RWPE1 (cell line): ENCODE results near the gene WDR91.
"Not testable (repeated sequence)": the region's sequence is repeated elsewhere in the genome, so short reads cannot be mapped to it uniquely, and the experiment has no call there.

Source experiments
- CTCF ChIA-PET: fragments of 350-600 bp; sonication (Branson Sonifier 250); formaldehyde crosslinking; extraction: SDS; loops from one replicate; lab custom pipeline; 2021; lab: Yijun Ruan, JAX
- POLR2A ChIA-PET: fragments of 400-600 bp; formaldehyde crosslinking; extraction: SDS; loops from one replicate; lab custom pipeline; 2020; ENCODE audit warnings: antibody characterized with exemption; ENCODE audit not compliant: low non-redundant PET; lab: Yijun Ruan, JAX
- DNase-seq: peaks from one replicate; pipeline ENCODE4 v3.0.0; 2012; ENCODE audit warnings: low spot score
- H3K27ac ChIP-seq: fragments of 450-650 bp; 2 replicates; pipeline ENCODE4 v1.5.1; 2017
- TF ChIP-seq, protein P1 (sequence below): fragments of 450-650 bp; conservative IDR thresholded peaks from 2 replicates; pipeline ENCODE4 v1.5.1; 2017; ENCODE audit warnings: low read depth, mild to moderate bottlenecking

WDR91 gene

DNA sequence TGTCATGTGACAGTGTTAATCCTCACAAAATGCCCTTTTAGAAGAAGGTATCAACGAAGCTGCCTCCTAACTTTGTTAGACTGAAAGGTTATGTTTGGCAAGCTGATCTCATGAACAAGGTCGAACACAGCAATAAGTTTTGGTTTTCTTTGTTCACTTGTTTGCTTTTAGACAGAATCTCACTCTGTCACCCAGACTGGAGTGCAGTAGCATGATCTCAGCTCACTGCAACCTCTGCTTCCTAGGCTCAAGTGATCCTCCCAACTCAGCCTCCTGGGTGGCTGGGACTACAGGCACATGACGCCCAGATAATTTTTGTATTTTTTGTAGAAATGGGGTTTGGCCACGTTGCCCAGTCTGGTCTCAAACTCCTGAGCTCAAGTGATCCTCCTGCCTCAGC, 23.4 kb upstream of the WDR91 start:
- ChIA-PET CTCF (interaction anchor here (1.1 kb wide), 1 partner anchor 15 kb away, joined by 3 read pairs; no protein-coding TSS in a partner anchor), POLR2A (no interaction called here)
- DNase-seq = no peak
- TF ChIP-seq, protein P1, sequence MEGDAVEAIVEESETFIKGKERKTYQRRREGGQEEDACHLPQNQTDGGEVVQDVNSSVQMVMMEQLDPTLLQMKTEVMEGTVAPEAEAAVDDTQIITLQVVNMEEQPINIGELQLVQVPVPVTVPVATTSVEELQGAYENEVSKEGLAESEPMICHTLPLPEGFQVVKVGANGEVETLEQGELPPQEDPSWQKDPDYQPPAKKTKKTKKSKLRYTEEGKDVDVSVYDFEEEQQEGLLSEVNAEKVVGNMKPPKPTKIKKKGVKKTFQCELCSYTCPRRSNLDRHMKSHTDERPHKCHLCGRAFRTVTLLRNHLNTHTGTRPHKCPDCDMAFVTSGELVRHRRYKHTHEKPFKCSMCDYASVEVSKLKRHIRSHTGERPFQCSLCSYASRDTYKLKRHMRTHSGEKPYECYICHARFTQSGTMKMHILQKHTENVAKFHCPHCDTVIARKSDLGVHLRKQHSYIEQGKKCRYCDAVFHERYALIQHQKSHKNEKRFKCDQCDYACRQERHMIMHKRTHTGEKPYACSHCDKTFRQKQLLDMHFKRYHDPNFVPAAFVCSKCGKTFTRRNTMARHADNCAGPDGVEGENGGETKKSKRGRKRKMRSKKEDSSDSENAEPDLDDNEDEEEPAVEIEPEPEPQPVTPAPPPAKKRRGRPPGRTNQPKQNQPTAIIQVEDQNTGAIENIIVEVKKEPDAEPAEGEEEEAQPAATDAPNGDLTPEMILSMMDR = no peak
- H3K27ac ChIP-seq = no peak overlapping the region

DNA sequence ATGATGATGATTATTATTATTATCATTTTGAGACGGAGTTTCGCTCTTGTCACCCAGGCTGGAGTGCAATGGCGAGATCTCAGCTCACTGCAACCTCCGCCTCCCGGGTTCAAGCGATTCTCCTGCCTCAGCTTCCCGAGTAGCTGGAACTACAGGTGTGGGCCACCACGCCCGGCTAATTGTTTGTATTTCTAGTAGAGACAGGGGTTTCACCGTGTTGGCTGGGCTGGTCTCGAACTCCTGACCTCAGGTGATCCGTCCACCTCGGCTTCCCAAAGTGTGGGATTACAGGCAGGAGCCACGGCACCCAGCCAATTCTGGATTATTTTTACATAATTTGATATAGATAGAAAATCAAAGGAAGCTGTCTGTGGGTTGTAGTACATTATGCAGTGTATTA, 22.8 kb upstream of the WDR91 start:
- CTCF ChIA-PET = interaction anchor here (1.1 kb wide), 1 partner anchor 14 kb away, joined by 3 read pairs; no protein-coding TSS in a partner anchor
- H3K27ac ChIP-seq, DNase-seq, POLR2A ChIA-PET: not testable (repeated sequence)

DNA sequence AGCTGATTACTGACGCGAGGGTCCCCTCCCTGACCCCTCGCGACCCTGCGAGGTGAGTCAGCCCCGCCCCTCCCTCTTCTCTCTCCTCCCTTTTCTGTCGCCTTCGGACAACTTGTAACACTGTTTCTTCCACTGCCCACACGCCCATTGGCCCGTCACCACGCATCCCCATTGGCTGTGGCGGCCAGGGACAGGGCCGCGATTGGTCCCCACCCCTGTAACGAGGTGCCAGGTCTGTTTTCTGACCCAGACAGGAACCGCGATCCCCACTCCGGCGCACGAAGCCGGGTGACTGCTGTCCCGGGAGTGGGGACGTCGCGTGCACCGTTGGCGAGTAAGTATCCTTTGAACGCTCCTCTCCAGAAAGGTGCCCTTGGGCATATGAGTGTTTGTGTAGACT, 22.2 kb upstream of the WDR91 start, which contains the start of gene STRA8:
Gene STRA8 (plus strand): TSS at position 269 of the 400 bp plus-strand sequence. CDS start 6,687 bp downstream, outside the sequence.
- TF ChIP-seq, protein P1 = no peak
- no peak within 1 kb of the TSS for H3K27ac ChIP-seq
- POLR2A ChIA-PET = no interaction called here
- DNase-seq = no peak
- CTCF ChIA-PET = interaction anchor here (0.6 kb wide), 1 partner anchor 108 kb away, joined by 3 read pairs; no protein-coding TSS in a partner anchor

DNA sequence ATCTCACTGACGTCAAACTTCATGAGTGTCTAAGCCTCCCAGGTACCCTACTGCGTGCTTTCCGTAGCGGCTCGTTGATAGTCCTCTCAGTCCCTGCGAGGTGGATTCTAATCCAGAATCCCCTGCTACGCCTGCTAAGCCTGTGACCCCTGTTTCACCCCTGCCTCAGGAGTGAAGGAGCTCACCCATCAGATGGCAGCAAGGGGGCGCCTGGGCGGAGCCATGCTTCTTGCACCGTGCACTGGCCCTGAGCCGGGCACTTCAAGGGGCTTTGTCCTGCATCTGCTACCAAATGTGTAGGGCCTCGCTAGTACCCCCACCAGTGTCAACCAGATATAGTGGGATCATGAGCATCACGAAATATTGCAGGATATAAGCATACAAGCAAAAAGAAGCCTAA, 21.4 kb upstream of the WDR91 start:
- ChIA-PET POLR2A (no interaction called here), CTCF (interaction anchor here (0.7 kb wide), 1 partner anchor 1151 kb away, joined by 3 read pairs; no protein-coding TSS in a partner anchor)
- no peak overlapping the region for H3K27ac ChIP-seq
- DNase-seq = no peak
- TF ChIP-seq, protein P1 = peak; percentile 26; the same call in 1 of the 2 replicates

DNA sequence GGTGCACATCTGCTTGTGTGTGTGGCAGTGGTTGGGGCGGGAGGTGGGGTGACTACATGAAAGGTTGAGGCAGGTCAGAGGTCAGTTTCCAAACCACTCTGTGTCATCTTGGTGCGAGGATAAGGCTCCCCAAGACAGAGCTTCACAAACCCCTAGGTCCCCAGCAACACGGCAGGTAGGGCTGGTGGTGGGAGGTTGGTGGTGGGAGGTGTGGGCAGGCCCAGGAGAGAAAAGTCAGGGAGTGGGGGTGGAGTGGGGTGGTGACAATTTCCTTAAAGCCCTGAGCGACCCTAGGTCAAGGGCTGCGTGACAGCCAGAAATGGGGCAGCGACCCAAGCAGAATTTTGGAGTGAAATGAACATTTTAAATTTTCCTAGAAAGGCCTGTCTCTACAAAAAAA, 20.8 kb upstream of the WDR91 start:
- no peak overlapping the region for H3K27ac ChIP-seq
- POLR2A ChIA-PET = no interaction called here
- no peak for DNase-seq
- CTCF ChIA-PET = no interaction called here
- TF ChIP-seq, protein P1 = no peak

DNA sequence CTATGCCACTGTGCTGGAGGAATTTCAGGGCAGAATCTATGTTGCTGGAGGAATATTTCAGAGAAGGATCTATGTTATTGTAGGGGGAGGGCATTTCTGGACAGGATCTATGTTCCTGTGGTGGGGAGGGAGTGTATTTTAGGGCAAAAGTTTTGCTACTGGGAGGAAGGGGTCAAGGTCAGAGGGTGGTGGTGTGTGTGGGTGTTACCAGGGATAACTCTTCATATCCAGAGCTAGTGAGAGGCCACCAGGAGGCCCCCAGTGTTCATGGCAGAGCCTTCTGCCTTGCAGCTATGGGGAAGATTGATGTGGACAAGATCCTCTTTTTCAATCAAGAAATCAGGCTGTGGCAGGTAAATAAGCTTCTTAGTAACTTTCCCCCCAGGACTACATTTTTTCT, 20.4 kb upstream of the WDR91 start:
- no peak overlapping the region for H3K27ac ChIP-seq
- ChIA-PET POLR2A (no interaction called here), CTCF (no interaction called here)
- TF ChIP-seq, protein P1 = no peak
- no peak for DNase-seq

DNA sequence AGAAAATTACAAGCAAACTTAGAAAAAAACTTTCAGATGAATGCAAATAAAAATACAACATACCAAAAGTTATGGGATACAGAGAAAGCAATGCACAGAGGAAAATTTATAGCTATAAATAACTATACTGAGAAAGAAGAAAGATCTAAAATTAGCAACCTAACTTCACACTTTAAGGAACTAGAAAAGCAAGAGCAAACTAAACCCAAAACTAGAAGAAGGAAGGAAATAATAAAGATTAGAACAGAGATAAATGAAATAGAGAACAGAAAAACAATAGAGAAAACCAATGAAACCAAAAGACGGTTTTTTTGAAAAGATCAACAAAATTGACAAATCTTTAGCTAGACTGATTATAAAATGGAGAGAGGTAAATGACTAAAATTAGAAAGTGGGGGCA, 12.7 kb upstream of the WDR91 start:
- H3K27ac ChIP-seq = no peak overlapping the region
- no peak for DNase-seq
- POLR2A ChIA-PET = no interaction called here
- CTCF ChIA-PET = no interaction called here
- TF ChIP-seq, protein P1 = no peak
